A673 (cell line): ENCODE results near the gene SRCAP.

ENCODE experiments used
- CTCF ChIP-seq: fragments of 300-800, 200-600 bp; sonication (generic); conservative IDR thresholded peaks from 2 replicates; pipeline ENCODE4 v1.5.1; 2017; ENCODE audit warnings: low read depth, mild to moderate bottlenecking, antibody characterized with exemption, low read length, moderate library complexity, mixed read lengths
- EZH2 ChIP-seq: fragments of 200-600 bp; sonication (generic); IDR thresholded peaks from 2 replicates; pipeline ENCODE4 v1.6.1; 2017; ENCODE audit warnings: borderline replicate concordance, low read depth, mild to moderate bottlenecking, mixed read lengths, antibody characterized with exemption, low read length; ENCODE audit not compliant: poor library complexity, severe bottlenecking

- TF ChIP-seq CTCF (no peak), EZH2 (no peak)
Observed at GRCh38 chr16:30786115-30786935, 87.4 kb downstream of the SRCAP start.
